Cardiac ventricle fibroblast (primary cell): ENCODE results near the gene GPR171. TPM values are rescaled to one million over a fixed set of nuclear protein-coding genes. Genes with fewer than 3 reads are reported as not detected.

Experiments used
- total RNA-seq: library from RNA; depleted of rRNA; stranded (reverse); fragments of >200 nt; gene quantifications from 2 replicates; pipeline ENCODE4 v1.2.3, GENCODE V29; 2015

Gene GPR171
- total RNA-seq: not detected in 2 replicates

GRCh38 chr3:151203051-151203420 lies at the start of gene GPR171:
Gene GPR171 (minus strand): TSS chr3:151203216. CDS start chr3:151199386, 3,830 bp downstream.

Other genes with a start within 250 kb of the GPR171 start
- not detected in 2 replicates for gene CLRN1, start 230.5 kb downstream of the GPR171 start, total RNA-seq
- gene MED12L, start 117.6 kb downstream of the GPR171 start, total RNA-seq: 0.05 and 0.06 TPM in 2 replicates
- not detected in 2 replicates for gene P2RY14, start 75.3 kb upstream of the GPR171 start, total RNA-seq
- not detected in 2 replicates for gene GPR87, start 113.6 kb upstream of the GPR171 start, total RNA-seq
- not detected in 2 replicates for gene P2RY13, start 126.3 kb upstream of the GPR171 start, total RNA-seq
- 0.64 and 1.4 TPM in 2 replicates for gene P2RY12, start 181.5 kb upstream of the GPR171 start, total RNA-seq